Smooth muscle cell of the coronary artery (primary cell): Measurements from ENCODE around the gene CRB2. TPM values are rescaled to one million over a fixed set of nuclear protein-coding genes. Genes with fewer than 3 reads are reported as not detected.

Source experiments
- total RNA-seq: library from RNA; depleted of rRNA; stranded (reverse); fragments of >200 nt; gene quantifications from 2 replicates; pipeline ENCODE4 v1.2.3, GENCODE V29; 2014; ENCODE audit warnings: low replicate concordance

Gene CRB2
- total RNA-seq = not detected in 2 replicates

DNA sequence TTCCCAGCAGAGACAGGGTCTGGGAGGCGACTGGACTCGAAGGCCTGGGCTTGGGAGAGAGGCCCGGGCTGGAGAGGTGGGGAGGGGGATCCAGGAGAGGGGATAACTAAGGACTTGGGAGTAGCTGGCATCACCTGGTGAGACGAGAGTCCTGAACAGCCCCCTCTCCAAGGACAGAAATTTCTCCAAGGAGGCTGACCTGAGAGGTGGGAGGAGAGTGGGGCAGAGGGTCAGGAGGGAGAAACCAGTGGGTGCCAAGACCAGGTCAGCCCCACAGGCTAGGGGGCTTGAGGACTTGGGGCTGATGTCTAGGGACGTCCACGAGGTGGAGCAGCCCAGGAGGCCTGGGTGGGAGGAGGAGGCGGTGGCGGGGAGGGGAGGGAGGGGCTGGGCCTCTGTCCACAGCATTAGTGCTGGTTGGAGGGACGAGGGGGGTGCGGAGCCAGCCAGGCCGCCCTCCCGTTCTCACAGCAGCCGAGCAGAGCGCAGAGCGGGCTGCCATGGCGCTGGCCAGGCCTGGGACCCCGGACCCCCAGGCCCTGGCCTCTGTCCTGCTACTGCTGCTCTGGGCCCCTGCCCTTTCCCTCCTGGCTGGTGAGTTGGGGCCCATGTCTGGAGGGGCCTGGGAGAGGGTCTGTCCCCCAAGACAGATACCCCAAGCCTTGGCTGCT, at the start of gene CRB2:
Gene CRB2, plus strand, starts transcription at position 437 of the 671 bp plus-strand sequence. Its CDS starts 64 bp downstream, at position 501.

Other genes with a start within 250 kb of the CRB2 start
- gene STRBP, start 87.6 kb upstream of the CRB2 start, total RNA-seq = 1.9 and 4.7 TPM in 2 replicates